ENCODE results near the gene ASF1B.

GRCh38 chr19:14086098-14086497, 50.3 kb downstream of the ASF1B start:
- TF ChIP-seq YY1 (IDR thresholded peaks at IDR 0.05; ENCODE audit: insufficient read depth, insufficient read length), result no peak
- TF ChIP-seq ZNF274 (IDR thresholded peaks at IDR 0.05; ENCODE audit: low read depth, low read length), result no peak

Data from NT2/D1 (cell line).